Vagina (tissue), 2 donors: ENCODE measurements around the gene PPP4R3A. TPM values are rescaled to one million over a fixed set of nuclear protein-coding genes. Genes with fewer than 3 reads are reported as not detected.
A peak's percentile ranks its signal among the peaks of the same experiment; 100 is the strongest.

Experiments
- DNase-seq, 2 donors: peaks; one replicate each; pipeline ENCODE4 v3.0.0-alpha.2; 2017; ENCODE audit errors: extremely low spot score in 2 of 2
- H3K27ac ChIP-seq: fragments of 200-600 bp; sonication (generic); one replicate; pipeline ENCODE4 v1.5.1; 2019
- H3K27me3 ChIP-seq: fragments of 200-600 bp; sonication (generic); one replicate; pipeline ENCODE4 v1.5.1; 2019
- H3K36me3 ChIP-seq, 2 donors: fragments of 200-600 bp; sonication (generic); one replicate each; pipeline ENCODE4 v1.5.1; 2017 to 2019
- H3K4me1 ChIP-seq: fragments of 200-600 bp; sonication (generic); one replicate; pipeline ENCODE4 v1.5.1; 2019
- H3K4me3 ChIP-seq, 2 donors: fragments of 200-600 bp; sonication (generic); 1 replicate in 1 of 2; 2 replicates in 1 of 2; pipeline ENCODE4 v1.5.1; 2016 to 2019
- H3K9me3 ChIP-seq: fragments of 200-600 bp; sonication (generic); one replicate; pipeline ENCODE4 v1.5.1; 2019
- POLR2A ChIP-seq, 2 donors: fragments of 450-650 bp; IDR thresholded peaks; one replicate each; pipeline ENCODE4 v1.6.1; 2017; ENCODE audit warnings: antibody characterized with exemption in 2 of 2, mild to moderate bottlenecking in 2 of 2, moderate library complexity in 2 of 2
- POLR2AphosphoS5 ChIP-seq, 2 donors: sonication (generic); formaldehyde crosslinking; IDR thresholded peaks; one replicate each; pipeline ENCODE4 v1.9.0; 2017; ENCODE audit warnings: antibody characterized with exemption in 2 of 2, mild to moderate bottlenecking in 2 of 2, low read depth in 1 of 2; ENCODE audit not compliant: insufficient read depth in 1 of 2
- intact Hi-C: fragments of 100-400 bp; cut with DNase I; formaldehyde crosslinking; loops from one replicate; pipeline ENCODE4 v1.15.1; 2023
- total RNA-seq: library from RNA; depleted of rRNA; stranded (reverse); fragments of >200 nt; gene quantifications from one replicate; pipeline ENCODE4 v1.2.3, GENCODE V29; 2016
- TF ChIP-seq, protein P1 (sequence below), 3 experiments: fragments of 450-650 bp in 2 of 3; fragments of 200-600 bp in 1 of 3; sonication (generic) in 1 of 3; IDR thresholded peaks; one replicate each; pipeline ENCODE4 v1.5.1; 2017 to 2019; ENCODE audit warnings: antibody characterized with exemption in 3 of 3, mild to moderate bottlenecking in 2 of 3, moderate library complexity in 2 of 3

Gene PPP4R3A
- total RNA-seq, 1 donor from 2014 or later = 61.6 TPM

DNA sequence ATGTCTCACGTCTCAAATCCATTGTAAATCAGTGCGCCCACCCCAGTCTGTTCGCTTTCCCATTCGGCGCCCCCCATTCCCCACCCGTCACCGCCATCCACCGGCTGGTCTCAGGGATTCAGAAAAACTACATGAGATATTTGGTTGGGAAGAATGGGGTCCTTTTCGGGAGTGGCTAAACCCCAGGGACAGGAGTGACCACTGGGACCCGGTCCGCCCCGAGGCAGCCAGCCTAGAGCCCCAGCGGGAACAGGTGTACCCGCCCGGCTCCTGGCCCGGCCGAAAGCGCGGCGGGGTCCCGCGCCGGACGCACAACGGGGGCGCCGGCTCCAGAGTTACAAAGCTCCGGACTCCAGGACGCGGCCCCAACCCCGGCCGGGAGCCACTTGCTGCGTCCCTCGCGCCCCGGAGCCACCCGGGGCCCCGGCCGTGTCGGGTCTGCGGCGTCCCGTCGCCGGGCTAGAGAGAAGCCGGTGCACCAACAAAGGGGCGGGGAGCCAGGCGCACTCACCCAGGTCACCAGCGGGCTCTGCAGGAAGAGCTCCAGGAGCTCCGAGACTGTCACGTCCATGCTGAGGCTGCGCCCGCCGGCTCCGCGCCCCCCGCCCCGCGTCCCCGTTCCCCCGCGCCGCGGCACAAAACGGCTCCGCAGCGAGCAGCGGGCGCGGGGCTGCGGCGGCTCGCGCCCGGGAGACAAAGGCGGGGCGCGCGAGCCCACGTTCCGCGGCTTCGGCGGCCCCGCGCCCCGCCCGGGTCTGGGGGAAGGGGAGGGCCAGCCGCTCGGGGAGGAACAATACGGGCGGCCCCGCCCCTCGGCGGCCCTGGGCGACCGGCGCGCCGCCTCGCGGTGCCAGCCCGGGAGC is 92.8 kb downstream of the PPP4R3A start, which contains the start of gene CCDC88C:
Gene CCDC88C, minus strand, starts transcription at position 701 of the 863 bp plus-strand sequence. Its CDS starts 130 bp downstream, at position 571.
- peaks cover 24% of the 10 kb centered on the region for H3K4me1 ChIP-seq

DNA sequence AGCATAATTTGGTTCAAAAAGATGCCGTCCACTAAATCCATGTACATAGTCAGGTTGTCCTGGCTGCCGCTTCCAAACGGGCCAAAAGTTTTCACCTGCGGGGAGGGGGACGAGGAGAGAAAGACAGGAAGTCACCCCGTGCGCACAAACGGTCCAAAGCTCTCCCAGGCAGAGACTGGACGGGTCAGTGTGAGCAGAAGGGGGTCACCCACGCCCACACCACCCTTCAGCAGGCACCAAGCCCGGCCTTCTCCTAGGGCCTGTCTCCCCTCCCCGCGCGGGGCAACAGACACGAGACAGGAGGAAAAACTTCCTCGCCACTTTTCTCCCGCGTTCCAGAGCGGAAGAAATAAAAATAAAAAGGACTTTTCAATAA is 93.4 kb downstream of the PPP4R3A start:
- intact Hi-C loops = loop anchor here (5.0 kb wide), 1 partner anchor 94 kb away; no protein-coding TSS in a partner anchor
- Histone ChIP-seq H3K27me3 (no peaks in the 10 kb centered on the region), H3K27ac (peak overlapping the region; percentile 39), H3K36me3 (no peaks in the 10 kb centered on the region), H3K4me3 (peak overlapping the region; percentile 53 to 63), H3K9me3 (no peaks in the 10 kb centered on the region), H3K4me1 (peaks cover 24% of the 10 kb centered on the region)
- TF ChIP-seq POLR2AphosphoS5 (IDR thresholded peaks at IDR 0.05; ENCODE audit: insufficient read depth in 1 of 2, low read depth in 1 of 2) (no peak), POLR2A (IDR thresholded peaks at IDR 0.05) (no peak)
- TF ChIP-seq, protein P1, sequence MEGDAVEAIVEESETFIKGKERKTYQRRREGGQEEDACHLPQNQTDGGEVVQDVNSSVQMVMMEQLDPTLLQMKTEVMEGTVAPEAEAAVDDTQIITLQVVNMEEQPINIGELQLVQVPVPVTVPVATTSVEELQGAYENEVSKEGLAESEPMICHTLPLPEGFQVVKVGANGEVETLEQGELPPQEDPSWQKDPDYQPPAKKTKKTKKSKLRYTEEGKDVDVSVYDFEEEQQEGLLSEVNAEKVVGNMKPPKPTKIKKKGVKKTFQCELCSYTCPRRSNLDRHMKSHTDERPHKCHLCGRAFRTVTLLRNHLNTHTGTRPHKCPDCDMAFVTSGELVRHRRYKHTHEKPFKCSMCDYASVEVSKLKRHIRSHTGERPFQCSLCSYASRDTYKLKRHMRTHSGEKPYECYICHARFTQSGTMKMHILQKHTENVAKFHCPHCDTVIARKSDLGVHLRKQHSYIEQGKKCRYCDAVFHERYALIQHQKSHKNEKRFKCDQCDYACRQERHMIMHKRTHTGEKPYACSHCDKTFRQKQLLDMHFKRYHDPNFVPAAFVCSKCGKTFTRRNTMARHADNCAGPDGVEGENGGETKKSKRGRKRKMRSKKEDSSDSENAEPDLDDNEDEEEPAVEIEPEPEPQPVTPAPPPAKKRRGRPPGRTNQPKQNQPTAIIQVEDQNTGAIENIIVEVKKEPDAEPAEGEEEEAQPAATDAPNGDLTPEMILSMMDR (IDR thresholded peaks at IDR 0.05) = no peak
- DNase-seq = no peak

More for the DNA sequence above, 92.8 kb downstream of the PPP4R3A start, which contains the start of gene CCDC88C:
- Histone ChIP-seq H3K9me3 (no peaks in the 10 kb centered on the region), H3K4me3 (peak within 1 kb of the TSS; percentile 53 to 63), H3K27me3 (no peaks in the 10 kb centered on the region), H3K27ac (peak within 1 kb of the TSS; percentile 39), H3K36me3 (no peaks in the 10 kb centered on the region)
- no peak for DNase-seq
- TF ChIP-seq POLR2AphosphoS5 (IDR thresholded peaks at IDR 0.05; ENCODE audit: insufficient read depth in 1 of 2, low read depth in 1 of 2) = no peak
- TF ChIP-seq, protein P1 (IDR thresholded peaks at IDR 0.05) = no peak
- TF ChIP-seq POLR2A (IDR thresholded peaks at IDR 0.05) = no peak
- intact Hi-C loops = loop anchor here (5.0 kb wide), 1 partner anchor 95 kb away; no protein-coding TSS in a partner anchor

DNA sequence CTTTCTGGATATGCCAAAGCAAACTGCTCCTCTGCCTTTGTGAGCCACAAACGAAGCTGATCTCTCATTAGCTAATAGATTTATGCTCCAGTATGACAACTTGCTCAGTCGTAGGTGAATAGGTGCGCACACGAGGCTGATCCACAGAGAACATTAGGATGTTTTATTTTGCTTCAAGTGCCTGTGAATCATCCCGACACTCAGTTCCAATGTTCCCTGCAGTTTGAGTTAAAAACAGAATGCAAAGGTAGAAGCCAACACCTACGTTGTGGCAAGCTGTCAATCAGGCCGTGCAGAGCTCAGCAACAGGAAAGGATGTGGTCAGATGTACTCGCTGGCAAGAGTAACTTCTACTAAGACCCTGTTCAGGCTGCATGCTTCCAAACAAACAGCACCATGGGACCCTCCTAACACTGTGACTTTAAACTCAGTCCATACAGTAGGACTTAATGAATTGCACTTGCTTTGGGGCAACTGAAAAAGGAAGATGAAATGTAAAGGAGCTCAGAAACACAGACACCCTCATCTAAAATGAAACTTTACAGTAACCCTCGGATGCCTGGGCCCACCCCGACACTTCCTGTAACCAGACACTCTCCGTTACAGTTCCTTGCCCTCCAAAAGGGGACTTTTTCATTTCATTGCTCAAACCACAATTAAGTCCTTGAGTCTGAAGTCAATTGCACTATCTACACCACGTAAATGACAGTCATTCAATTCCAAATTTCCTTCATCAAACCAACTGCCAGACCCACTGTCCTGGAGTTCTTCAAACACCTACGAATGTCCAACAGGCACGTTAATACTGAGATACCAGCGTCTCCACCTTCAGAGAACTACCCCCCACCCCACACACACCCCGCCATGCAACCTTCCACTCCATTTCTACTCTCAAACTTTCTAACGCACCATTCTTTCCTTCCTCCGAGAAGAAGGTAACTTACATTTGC is 94.0 kb downstream of the PPP4R3A start:
- intact Hi-C loops = loop anchor here (5.0 kb wide), 1 partner anchor 94 kb away; no protein-coding TSS in a partner anchor
- H3K27ac ChIP-seq = peak overlapping the region; percentile 39
- no peaks in the 10 kb centered on the region for H3K9me3 ChIP-seq
- no peaks in the 10 kb centered on the region for H3K36me3 ChIP-seq
- no peaks in the 10 kb centered on the region for H3K27me3 ChIP-seq
- DNase-seq = no peak
- H3K4me1 ChIP-seq = peaks cover 24% of the 10 kb centered on the region
- peak overlapping the region; percentile 53 to 63 for H3K4me3 ChIP-seq
- TF ChIP-seq POLR2AphosphoS5 (IDR thresholded peaks at IDR 0.05; ENCODE audit: insufficient read depth in 1 of 2, low read depth in 1 of 2) (peak in 1 of 2 donors; percentile 36), POLR2A (IDR thresholded peaks at IDR 0.05) (no peak)
- TF ChIP-seq, protein P1 (IDR thresholded peaks at IDR 0.05) = no peak

DNA sequence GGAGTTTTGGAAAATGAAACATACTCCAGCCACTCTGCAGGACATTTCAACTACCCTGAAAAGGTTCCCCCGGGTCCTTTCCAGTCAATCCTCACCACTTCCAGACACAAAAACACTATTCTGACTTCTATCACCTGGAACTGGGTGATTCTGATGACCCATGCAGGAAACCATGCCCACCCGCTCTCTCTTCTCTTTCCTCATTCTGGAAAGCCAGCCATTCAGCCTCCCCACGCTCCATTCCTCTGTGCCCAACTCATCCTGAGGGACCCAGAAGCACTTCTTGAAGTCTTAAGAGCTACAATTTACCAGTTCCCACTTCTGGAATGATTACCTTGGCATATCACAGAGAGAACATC is 95.7 kb downstream of the PPP4R3A start:
- intact Hi-C loops = no loop called here
- H3K27me3 ChIP-seq = no peaks in the 10 kb centered on the region
- no peaks in the 10 kb centered on the region for H3K9me3 ChIP-seq
- TF ChIP-seq, protein P1 (IDR thresholded peaks at IDR 0.05) = no peak
- TF ChIP-seq POLR2A (IDR thresholded peaks at IDR 0.05) (no peak), POLR2AphosphoS5 (IDR thresholded peaks at IDR 0.05; ENCODE audit: insufficient read depth in 1 of 2, low read depth in 1 of 2) (no peak)
- DNase-seq = no peak
- no peak overlapping the region for H3K27ac ChIP-seq
- H3K4me3 ChIP-seq = peak overlapping the region in 1 of 2 donors; percentile 0
- peaks cover 24% of the 10 kb centered on the region for H3K4me1 ChIP-seq
- no peaks in the 10 kb centered on the region for H3K36me3 ChIP-seq
